Panc1 (cell line): ENCODE results near the gene P2RX4. TPM values are rescaled to one million over a fixed set of nuclear protein-coding genes. Genes with fewer than 3 reads are reported as not detected.

Experiments
- ATAC-seq: fragments of 200-7000 bp; cut with Tn5 transposase; 2 replicates; pipeline ENCODE4 v1.9.1; 2020; ENCODE audit warnings: mild to moderate bottlenecking, moderate library complexity
- BruUV-seq: library from RNA; stranded (reverse); fragments of 400-500 nt; replicated peaks from 2 replicates; lab custom pipeline; 2021; lab: Mats Ljungman, UMichigan
- CTCF ChIA-PET: fragments of 300-600 bp; sonication (Branson Sonifier 250); formaldehyde crosslinking; loops from one replicate; lab custom pipeline; 2022; ENCODE audit warnings: antibody characterized with exemption; lab: Charles Lee
- POLR2A ChIA-PET: fragments of 300-600 bp; sonication (Branson Sonifier 250); formaldehyde crosslinking; loops from one replicate; lab custom pipeline; 2022; ENCODE audit warnings: antibody characterized with exemption; lab: Charles Lee
- DNase-seq: peaks from one replicate; pipeline ENCODE4 v3.0.0-alpha.2; 2010; ENCODE audit warnings: low read depth, low spot score
- H3K27ac ChIP-seq: 2 replicates; pipeline ENCODE4 v1.5.1; 2011; ENCODE audit warnings: mild to moderate bottlenecking, low read length, inconsistent platforms
- H3K27me3 ChIP-seq: fragments of 200-500 bp; sonication (Bioruptor generic); 2 replicates; pipeline ENCODE4 v1.6.0; 2014; ENCODE audit warnings: low read length, inconsistent platforms; ENCODE audit not compliant: control insufficient read depth, insufficient read depth
- H3K36me3 ChIP-seq: fragments of 200-500 bp; sonication (Bioruptor generic); 2 replicates; pipeline ENCODE4 v1.5.1; 2014; ENCODE audit warnings: inconsistent platforms, mild to moderate bottlenecking, low read length, moderate library complexity; ENCODE audit not compliant: control insufficient read depth, insufficient read depth
- H3K4me1 ChIP-seq: 2 replicates; pipeline ENCODE4 v1.5.1; 2011; ENCODE audit warnings: inconsistent platforms, mild to moderate bottlenecking, low read length, moderate library complexity; ENCODE audit not compliant: control insufficient read depth, insufficient read depth
- H3K4me3 ChIP-seq, 2 experiments: 2 replicates each; pipeline ENCODE4 v1.5.1; 2011 to 2012; ENCODE audit warnings: low read depth in 2 of 2, low read length in 2 of 2, mild to moderate bottlenecking in 2 of 2, inconsistent platforms in 1 of 2, moderate library complexity in 1 of 2
- H3K9me3 ChIP-seq: fragments of 200-500 bp; sonication (Bioruptor generic); 2 replicates; pipeline ENCODE4 v1.5.1; 2014; ENCODE audit warnings: low read depth, mild to moderate bottlenecking, inconsistent platforms, low read length, moderate library complexity; ENCODE audit not compliant: control insufficient read depth, insufficient read depth
- POLR2AphosphoS5 ChIP-seq: IDR thresholded peaks from 2 replicates; pipeline ENCODE4 v1.6.1; 2012; ENCODE audit warnings: mild to moderate bottlenecking, low read depth, low read length, moderate library complexity
- SIN3A ChIP-seq: IDR thresholded peaks from 2 replicates; pipeline ENCODE4 v1.6.1; 2012; ENCODE audit warnings: low read depth, mild to moderate bottlenecking, low read length, moderate library complexity, borderline replicate concordance; ENCODE audit not compliant: insufficient read depth
- TCF7L2 ChIP-seq: IDR thresholded peaks from 2 replicates; pipeline ENCODE4 v1.6.1; 2011; ENCODE audit warnings: mild to moderate bottlenecking, low read depth, low read length, inconsistent platforms
- in situ Hi-C: cut with HindIII; loops from 2 replicates; pipeline ENCODE4 v1.10.0; 2016; ENCODE audit warnings: low sequenced_read_pairs, low pct_unique_long_range_greater_than_20kb
- intact Hi-C: fragments of 100-400 bp; cut with micrococcal nuclease; formaldehyde crosslinking; loops from one replicate; pipeline ENCODE4 v1.10.0; 2022; ENCODE audit not compliant: unreplicated experiment
- total RNA-seq: library from RNA; stranded (reverse); gene quantifications from one replicate; pipeline ENCODE4 v1.2.1, GENCODE V29; 2021; ENCODE audit not compliant: unreplicated experiment
- TF ChIP-seq, protein P1 (sequence below), 2 experiments: IDR thresholded peaks; 2 replicates each; pipeline ENCODE4 v1.6.1; 2011 to 2012; ENCODE audit warnings: low read depth in 2 of 2, control low read depth in 1 of 2, low read length in 1 of 2, mild to moderate bottlenecking in 1 of 2, moderate library complexity in 1 of 2; ENCODE audit not compliant: insufficient read depth in 1 of 2
- TF ChIP-seq, protein P2 (sequence below): fragments of 450-650 bp; IDR thresholded peaks from 2 replicates; pipeline ENCODE4 v1.5.1; 2017; ENCODE audit warnings: mild to moderate bottlenecking

Gene P2RX4
- total RNA-seq, 1 experiment from 2014 or later: 12.4 TPM

DNA sequence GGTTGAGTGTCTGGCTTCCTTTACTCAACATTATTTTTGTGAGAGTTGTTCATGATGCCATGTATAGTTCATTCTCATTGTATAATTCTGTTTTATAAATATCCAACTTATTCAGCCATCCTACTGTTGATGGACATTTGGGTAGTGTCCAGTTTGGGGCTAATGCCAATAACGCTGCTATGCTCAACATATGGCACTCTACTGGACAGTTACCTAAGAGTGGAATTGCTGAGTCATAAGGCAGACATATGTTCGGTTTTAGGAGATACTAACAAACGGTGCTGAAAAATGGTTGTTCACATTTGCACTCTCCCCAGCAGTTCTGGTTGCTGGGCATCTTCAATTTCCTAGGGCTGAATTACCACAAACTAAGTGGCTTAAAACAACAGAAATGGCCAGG is 28.7 kb upstream of the P2RX4 start:
- no peaks in the 10 kb centered on the region for H3K4me1 ChIP-seq
- ATAC-seq (no peak), DNase-seq (no peak)
- H3K9me3 ChIP-seq: no peaks in the 10 kb centered on the region
- ChIA-PET POLR2A (no interaction called here), CTCF (interaction anchor here (0.5 kb wide), 1 partner anchor 456 kb away, joined by 3 read pairs; no protein-coding TSS in a partner anchor)
- intact Hi-C loops: no loop called here
- in situ Hi-C loops: no loop called here
- no peak overlapping the region for H3K27ac ChIP-seq
- no TSS peak for BruUV-seq
- TF ChIP-seq POLR2AphosphoS5 (no peak), TCF7L2 (no peak), SIN3A (no peak)
- TF ChIP-seq, protein P1, sequence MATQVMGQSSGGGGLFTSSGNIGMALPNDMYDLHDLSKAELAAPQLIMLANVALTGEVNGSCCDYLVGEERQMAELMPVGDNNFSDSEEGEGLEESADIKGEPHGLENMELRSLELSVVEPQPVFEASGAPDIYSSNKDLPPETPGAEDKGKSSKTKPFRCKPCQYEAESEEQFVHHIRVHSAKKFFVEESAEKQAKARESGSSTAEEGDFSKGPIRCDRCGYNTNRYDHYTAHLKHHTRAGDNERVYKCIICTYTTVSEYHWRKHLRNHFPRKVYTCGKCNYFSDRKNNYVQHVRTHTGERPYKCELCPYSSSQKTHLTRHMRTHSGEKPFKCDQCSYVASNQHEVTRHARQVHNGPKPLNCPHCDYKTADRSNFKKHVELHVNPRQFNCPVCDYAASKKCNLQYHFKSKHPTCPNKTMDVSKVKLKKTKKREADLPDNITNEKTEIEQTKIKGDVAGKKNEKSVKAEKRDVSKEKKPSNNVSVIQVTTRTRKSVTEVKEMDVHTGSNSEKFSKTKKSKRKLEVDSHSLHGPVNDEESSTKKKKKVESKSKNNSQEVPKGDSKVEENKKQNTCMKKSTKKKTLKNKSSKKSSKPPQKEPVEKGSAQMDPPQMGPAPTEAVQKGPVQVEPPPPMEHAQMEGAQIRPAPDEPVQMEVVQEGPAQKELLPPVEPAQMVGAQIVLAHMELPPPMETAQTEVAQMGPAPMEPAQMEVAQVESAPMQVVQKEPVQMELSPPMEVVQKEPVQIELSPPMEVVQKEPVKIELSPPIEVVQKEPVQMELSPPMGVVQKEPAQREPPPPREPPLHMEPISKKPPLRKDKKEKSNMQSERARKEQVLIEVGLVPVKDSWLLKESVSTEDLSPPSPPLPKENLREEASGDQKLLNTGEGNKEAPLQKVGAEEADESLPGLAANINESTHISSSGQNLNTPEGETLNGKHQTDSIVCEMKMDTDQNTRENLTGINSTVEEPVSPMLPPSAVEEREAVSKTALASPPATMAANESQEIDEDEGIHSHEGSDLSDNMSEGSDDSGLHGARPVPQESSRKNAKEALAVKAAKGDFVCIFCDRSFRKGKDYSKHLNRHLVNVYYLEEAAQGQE (IDR thresholded peaks at IDR 0.05; ENCODE audit: insufficient read depth in 1 of 2, low read depth in 2 of 2, low read length in 1 of 2): no peak
- H3K27me3 ChIP-seq: no peaks in the 10 kb centered on the region
- no peak overlapping the region for H3K4me3 ChIP-seq
- H3K36me3 ChIP-seq: no peaks in the 10 kb centered on the region

DNA sequence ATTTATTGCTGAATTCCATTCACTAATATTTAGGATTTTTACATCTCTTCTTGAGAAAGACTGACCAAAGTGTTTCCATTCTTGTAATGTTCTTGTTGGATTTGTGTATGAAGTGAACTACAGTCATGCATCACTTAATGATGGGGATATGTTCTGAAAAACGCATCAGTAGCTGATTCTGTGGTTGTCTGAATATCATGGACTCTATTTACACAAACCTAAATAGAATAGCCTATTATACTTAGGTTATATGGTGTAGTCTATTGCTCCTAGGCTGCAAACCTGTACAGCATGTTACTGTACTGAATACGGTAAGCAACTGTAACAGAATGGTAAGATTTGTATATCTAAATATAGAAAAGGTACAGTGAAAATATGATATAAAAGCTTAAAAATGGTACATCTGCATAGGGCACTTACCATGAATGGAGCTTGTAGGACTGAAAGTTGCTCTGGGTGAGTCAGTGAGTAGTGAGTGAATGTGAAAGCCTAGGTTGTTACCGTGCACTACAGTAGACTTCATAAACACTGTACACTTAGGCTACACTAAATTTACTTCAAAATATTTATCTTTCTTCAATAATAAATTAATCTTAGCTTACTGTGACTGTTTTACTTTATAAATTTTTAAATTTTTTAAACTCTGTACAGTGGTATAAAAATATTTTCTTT is 27.6 kb upstream of the P2RX4 start:
- ATAC-seq: no peak
- TF ChIP-seq POLR2AphosphoS5 (no peak), TCF7L2 (no peak)
- TF ChIP-seq, protein P2, sequence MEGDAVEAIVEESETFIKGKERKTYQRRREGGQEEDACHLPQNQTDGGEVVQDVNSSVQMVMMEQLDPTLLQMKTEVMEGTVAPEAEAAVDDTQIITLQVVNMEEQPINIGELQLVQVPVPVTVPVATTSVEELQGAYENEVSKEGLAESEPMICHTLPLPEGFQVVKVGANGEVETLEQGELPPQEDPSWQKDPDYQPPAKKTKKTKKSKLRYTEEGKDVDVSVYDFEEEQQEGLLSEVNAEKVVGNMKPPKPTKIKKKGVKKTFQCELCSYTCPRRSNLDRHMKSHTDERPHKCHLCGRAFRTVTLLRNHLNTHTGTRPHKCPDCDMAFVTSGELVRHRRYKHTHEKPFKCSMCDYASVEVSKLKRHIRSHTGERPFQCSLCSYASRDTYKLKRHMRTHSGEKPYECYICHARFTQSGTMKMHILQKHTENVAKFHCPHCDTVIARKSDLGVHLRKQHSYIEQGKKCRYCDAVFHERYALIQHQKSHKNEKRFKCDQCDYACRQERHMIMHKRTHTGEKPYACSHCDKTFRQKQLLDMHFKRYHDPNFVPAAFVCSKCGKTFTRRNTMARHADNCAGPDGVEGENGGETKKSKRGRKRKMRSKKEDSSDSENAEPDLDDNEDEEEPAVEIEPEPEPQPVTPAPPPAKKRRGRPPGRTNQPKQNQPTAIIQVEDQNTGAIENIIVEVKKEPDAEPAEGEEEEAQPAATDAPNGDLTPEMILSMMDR: no peak
- TF ChIP-seq, protein P1 (IDR thresholded peaks at IDR 0.05; ENCODE audit: insufficient read depth in 1 of 2, low read depth in 2 of 2, low read length in 1 of 2): no peak
- H3K27ac ChIP-seq: no peak overlapping the region
- ChIA-PET CTCF (no interaction called here), POLR2A (no interaction called here)
- no peaks in the 10 kb centered on the region for H3K4me1 ChIP-seq
- no peak overlapping the region for H3K4me3 ChIP-seq
- intact Hi-C loops: no loop called here
- DNase-seq: no peak
- no TSS peak for BruUV-seq
- no peaks in the 10 kb centered on the region for H3K36me3 ChIP-seq
- in situ Hi-C loops: no loop called here
- no peaks in the 10 kb centered on the region for H3K27me3 ChIP-seq
- no peaks in the 10 kb centered on the region for H3K9me3 ChIP-seq
